ENCODE results near the gene ELMOD2.
"Not testable (repeated sequence)": the region's sequence is repeated elsewhere in the genome, so short reads cannot be mapped to it uniquely, and the experiment has no call there.

Gene ELMOD2, protein sequence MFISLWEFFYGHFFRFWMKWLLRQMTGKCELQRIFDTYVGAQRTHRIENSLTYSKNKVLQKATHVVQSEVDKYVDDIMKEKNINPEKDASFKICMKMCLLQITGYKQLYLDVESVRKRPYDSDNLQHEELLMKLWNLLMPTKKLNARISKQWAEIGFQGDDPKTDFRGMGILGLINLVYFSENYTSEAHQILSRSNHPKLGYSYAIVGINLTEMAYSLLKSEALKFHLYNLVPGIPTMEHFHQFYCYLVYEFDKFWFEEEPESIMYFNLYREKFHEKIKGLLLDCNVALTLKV

DNA sequence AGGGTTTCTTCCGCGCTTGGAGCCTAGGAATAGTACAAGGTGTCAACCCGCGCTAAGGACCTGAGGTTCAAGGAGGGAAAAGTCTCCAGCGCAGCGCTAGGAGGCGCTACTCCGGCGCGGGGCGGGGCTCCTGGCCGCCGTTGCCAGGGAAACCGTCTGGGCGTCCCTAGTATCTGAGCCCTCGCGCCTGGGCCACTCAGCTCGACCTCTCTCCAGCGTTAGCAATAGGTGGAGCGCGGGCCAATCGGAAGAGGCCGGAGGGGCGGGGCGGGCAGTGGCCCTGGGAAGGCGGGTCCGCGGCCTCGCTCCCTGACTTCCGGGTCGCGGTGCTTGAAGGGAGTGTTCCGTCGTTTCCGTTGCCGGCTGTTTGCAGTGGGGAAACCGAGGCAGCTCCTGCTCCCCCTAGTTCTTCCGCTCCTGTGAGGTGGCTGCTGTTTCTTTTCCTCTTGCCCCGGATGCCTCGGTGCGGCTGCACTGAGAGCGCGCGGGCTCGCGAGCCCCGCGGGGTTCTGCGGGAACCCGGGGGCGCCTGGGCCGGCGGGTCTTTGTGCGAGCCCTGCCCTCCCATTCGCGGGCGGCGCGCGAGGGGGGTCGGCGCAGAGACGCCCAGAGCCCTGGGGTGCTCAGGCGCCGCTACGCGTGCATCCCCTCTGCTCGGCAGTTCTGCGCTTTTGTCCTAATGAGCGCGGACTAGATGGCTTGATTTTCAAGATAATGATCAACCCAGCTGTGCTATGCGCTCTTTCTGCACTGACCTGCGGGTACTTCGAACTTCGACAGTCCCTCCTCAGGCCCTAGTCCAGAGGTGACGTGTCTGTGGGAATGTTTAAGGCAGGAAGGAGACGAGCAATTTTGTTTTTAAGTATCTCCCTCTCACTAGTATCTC, at the start of gene ELMOD2:
Gene ELMOD2 (plus strand): TSS at position 312 of the 886 bp plus-strand sequence. CDS start 1,261 bp downstream, outside the sequence.
- peak; percentile 99 for DNase-seq

GRCh38 chr4:140483445-140483844, 40.5 kb upstream of the ELMOD2 start:
- no peak for DNase-seq

- no peak for DNase-seq
These were observed 38.0 kb upstream of the ELMOD2 start for GRCh38 chr4:140485939-140486338.

DNA sequence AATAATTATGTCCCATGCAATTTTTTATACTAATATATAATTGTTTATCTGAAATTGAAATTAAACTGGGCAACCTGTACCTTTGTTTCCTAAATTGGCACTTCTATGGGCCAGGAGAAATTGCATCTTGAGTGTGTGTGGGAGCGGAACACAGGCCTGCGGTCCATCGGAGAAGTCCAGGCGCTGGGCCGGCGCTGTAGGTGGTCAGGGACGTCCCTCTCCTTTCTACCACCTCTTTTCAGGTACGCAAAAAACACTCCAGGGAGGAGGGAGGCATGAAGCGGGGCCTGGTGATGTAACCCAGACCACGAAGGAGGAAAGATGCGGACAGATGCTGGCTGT, 26.6 kb upstream of the ELMOD2 start:
- DNase-seq, result no peak

GRCh38 chr4:140497747-140498636, 26.0 kb upstream of the ELMOD2 start, which contains the start of gene MGAT4D:
Gene MGAT4D, minus strand, starts transcription at chr4:140498293. Its CDS starts 71 bp downstream, at chr4:140498222.
- DNase-seq, result no peak

GRCh38 chr4:140499391-140499790, 24.6 kb upstream of the ELMOD2 start:
- DNase-seq, result no peak

- DNase-seq, result no peak
These were observed 19.7 kb upstream of the ELMOD2 start for GRCh38 chr4:140504261-140504660.

GRCh38 chr4:140513765-140514164, 10.2 kb upstream of the ELMOD2 start:
- not testable (repeated sequence) for DNase-seq

DNA sequence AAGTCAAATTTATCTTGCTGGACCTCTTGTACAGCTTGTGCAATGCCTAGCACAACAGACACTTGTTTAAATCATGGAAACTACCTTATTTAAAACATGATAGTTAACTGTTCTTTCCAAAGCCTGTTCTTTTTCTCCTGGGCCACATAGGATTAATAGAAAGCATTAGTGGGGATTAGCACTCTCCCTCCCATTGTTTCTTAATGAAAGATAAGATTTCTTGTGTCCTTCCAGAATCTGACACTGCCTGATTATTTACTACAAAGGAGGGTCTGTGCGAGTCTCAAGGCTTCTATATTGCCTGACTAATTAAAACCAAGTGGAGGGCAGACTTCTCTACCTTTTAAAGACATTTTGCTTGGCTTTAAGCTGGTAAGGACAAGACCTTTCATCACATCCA, 8.5 kb upstream of the ELMOD2 start:
- DNase-seq, result no peak

DNA sequence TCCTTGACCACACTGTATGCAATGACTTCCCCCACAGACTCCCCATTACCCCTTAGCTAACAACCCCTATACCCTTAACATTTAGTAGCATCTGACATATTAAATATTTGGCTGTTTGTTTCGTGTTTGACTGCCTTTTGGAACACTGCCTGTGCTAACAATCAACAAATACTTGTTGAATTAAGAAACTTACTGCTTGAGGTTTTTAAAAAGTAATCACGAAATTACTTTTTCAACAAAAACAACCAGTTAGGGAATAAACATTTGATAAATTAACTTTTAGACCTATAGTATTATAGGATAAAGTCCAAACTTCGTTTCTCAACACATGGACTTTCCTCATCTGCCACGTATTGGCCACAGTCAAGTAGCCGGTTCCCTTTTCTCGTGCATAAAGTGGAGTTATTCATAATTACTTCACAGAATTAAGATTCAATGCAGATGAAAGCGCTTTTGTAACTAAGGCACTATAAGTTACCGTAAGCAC, 555 bp upstream of the ELMOD2 start:
- DNase-seq, result no peak

GRCh38 chr4:140529434-140529833, 5.5 kb downstream of the ELMOD2 start:
- no peak for DNase-seq

GRCh38 chr4:140533951-140534480, 10.0 kb downstream of the ELMOD2 start:
- no peak for DNase-seq

- no peak for DNase-seq
These were observed 32.6 kb downstream of the ELMOD2 start for GRCh38 chr4:140556372-140557085.

GRCh38 chr4:140557831-140558435, 34.0 kb downstream of the ELMOD2 start:
- no peak for DNase-seq

- no peak for DNase-seq
These were observed 35.7 kb downstream of the ELMOD2 start for GRCh38 chr4:140559696-140560095.

DNA sequence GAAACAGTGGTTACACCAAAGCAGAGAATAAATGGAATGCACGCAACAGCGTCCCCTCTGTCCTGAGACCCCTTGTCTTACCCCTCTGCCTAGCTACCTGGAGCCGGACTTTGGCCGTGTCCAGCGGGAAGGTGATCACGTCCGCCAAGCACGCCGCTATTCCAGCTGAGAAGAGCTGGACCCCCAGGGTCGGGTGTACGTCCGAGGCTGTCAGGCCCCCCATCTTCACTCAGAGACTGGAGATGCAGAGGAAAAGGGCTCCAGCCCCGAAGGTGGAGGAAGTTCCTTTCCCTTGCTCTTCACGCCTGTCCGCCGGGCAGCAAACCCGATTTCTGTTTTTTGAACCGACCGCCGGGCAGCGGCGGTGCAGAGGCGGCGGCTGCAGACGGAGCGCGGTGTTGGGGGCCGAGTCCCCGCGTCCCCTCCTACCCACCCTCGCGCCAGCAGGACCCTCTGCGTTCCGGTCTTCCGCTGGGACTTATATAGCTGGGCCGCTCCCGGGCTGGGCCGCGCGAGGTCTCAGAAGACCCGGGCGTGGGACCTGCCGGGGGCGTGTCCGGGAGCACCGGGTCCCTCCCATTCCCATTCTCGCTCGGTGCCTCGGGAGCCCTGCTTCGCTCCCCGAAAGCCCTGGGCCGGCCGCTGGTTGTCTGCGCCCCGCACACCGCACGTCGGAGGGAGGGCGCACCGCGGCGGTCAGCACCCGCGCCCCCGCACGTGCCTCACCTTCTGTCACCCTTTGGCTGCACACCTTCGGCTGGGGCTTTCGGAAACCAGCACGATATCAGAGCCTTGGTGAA, 44.7 kb downstream of the ELMOD2 start, which contains the start of gene UCP1:
Gene UCP1 (minus strand): TSS at position 455 of the 800 bp plus-strand sequence. CDS start 232 bp downstream, at position 223.
- DNase-seq, result no peak

GRCh38 chr4:140569307-140569638, 45.3 kb downstream of the ELMOD2 start:
- DNase-seq, result no peak

DNA sequence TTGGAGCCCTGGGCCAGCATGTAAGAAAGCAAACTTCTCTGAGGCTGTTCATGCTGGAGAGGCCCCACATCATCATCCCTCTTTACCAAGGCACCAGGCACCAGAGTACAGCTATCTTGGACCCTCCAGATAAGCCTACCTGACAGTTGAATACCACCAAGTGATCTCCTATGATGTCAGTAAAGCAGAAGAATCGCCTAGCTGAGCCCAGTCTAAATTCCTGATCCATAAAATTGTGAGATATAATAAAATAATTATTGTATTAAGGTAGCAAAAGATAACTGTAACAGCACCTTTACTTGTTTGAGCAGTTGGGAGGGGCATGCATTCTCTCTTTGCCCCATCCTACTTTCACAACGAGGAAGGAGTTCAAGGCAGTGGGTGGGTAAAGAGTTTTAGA, 47.7 kb downstream of the ELMOD2 start:
- no peak for DNase-seq

- no peak for DNase-seq
These were observed 51.5 kb downstream of the ELMOD2 start for GRCh38 chr4:140575489-140575888.

GRCh38 chr4:140579278-140579677, 55.3 kb downstream of the ELMOD2 start:
- DNase-seq, result no peak

GRCh38 chr4:140581078-140581477, 57.1 kb downstream of the ELMOD2 start:
- DNase-seq, result no peak
